ENCODE results near the gene FOXI2.

Gene FOXI2
- total RNA-seq, result 0 reads per million in 2 experiments

GRCh38 chr10:127736915-127737562, at the start of gene FOXI2:
FOXI2 (plus strand) TSS chr10:127737185; CDS start chr10:127737274, 89 bp downstream.
- DNase-seq (ENCODE audit: low read depth), result no peak

- no peak for DNase-seq (ENCODE audit: low read depth)
These were observed 49.4 kb upstream of the FOXI2 start for GRCh38 chr10:127687548-127687947.

- no peak for DNase-seq (ENCODE audit: low read depth)
These were observed 46.7 kb upstream of the FOXI2 start for GRCh38 chr10:127690176-127690835.

- DNase-seq (ENCODE audit: low read depth), result no peak
These were observed 42.3 kb upstream of the FOXI2 start for GRCh38 chr10:127694580-127695193.

- no peak for DNase-seq (ENCODE audit: low read depth)
These were observed 41.6 kb upstream of the FOXI2 start for GRCh38 chr10:127695431-127695830.

- no peak for DNase-seq (ENCODE audit: low read depth)
These were observed 38.1 kb upstream of the FOXI2 start for GRCh38 chr10:127698886-127699285.

GRCh38 chr10:127699311-127699710, 37.7 kb upstream of the FOXI2 start:
- DNase-seq (ENCODE audit: low read depth), result no peak

- no peak for DNase-seq (ENCODE audit: low read depth)
These were observed 34.7 kb upstream of the FOXI2 start for GRCh38 chr10:127702271-127702670.

- DNase-seq (ENCODE audit: low read depth), result no peak
These were observed 21.7 kb upstream of the FOXI2 start for GRCh38 chr10:127715249-127715648.

- no peak for DNase-seq (ENCODE audit: low read depth)
These were observed 21.1 kb upstream of the FOXI2 start for GRCh38 chr10:127715782-127716378.

GRCh38 chr10:127720142-127720541, 16.8 kb upstream of the FOXI2 start:
- no peak for DNase-seq (ENCODE audit: low read depth)

GRCh38 chr10:127720903-127721302, 16.1 kb upstream of the FOXI2 start:
- no peak for DNase-seq (ENCODE audit: low read depth)

- no peak for DNase-seq (ENCODE audit: low read depth)
These were observed 2.2 kb upstream of the FOXI2 start for GRCh38 chr10:127734753-127735152.

GRCh38 chr10:127735156-127735555, 1.8 kb upstream of the FOXI2 start:
- DNase-seq (ENCODE audit: low read depth), result no peak

- no peak for DNase-seq (ENCODE audit: low read depth)
These were observed 1.2 kb upstream of the FOXI2 start for GRCh38 chr10:127735723-127736221.

GRCh38 chr10:127736222-127736914, 617 bp upstream of the FOXI2 start:
- no peak for DNase-seq (ENCODE audit: low read depth)

- DNase-seq (ENCODE audit: low read depth), result no peak
These were observed 852 bp downstream of the FOXI2 start for GRCh38 chr10:127737563-127738511.

- DNase-seq (ENCODE audit: low read depth), result no peak
These were observed 1.8 kb downstream of the FOXI2 start for GRCh38 chr10:127738512-127739424.

- no peak for DNase-seq (ENCODE audit: low read depth)
These were observed 2.9 kb downstream of the FOXI2 start for GRCh38 chr10:127739908-127740307.

GRCh38 chr10:127740596-127740995, 3.6 kb downstream of the FOXI2 start:
- no peak for DNase-seq (ENCODE audit: low read depth)

Data from T follicular helper cell (primary cell).